Transverse colon (tissue), 4 donors: ENCODE data around the gene CCDC63. TPM values are rescaled to one million over a fixed set of nuclear protein-coding genes. Genes with fewer than 3 reads are reported as not detected.
A peak's percentile ranks its signal among the peaks of the same experiment; 100 is the strongest.

ENCODE experiments used
- DNase-seq: peaks from one replicate; pipeline ENCODE4 v3.0.0-alpha.2; 2019
- H3K27ac ChIP-seq, 4 donors: fragments of 200-600 bp; sonication (generic); 2 replicates each; pipeline ENCODE4 v1.5.1; 2016 to 2018; ENCODE audit warnings: inconsistent platforms in 4 of 4
- H3K27me3 ChIP-seq: fragments of 200-600 bp; sonication (generic); 2 replicates; pipeline ENCODE4 v1.5.1; 2017; ENCODE audit warnings: inconsistent platforms
- H3K36me3 ChIP-seq, 4 donors: fragments of 200-600 bp; sonication (generic); 2 replicates each; pipeline ENCODE4 v1.5.1; 2017 to 2019; ENCODE audit warnings: inconsistent platforms in 4 of 4
- H3K4me1 ChIP-seq, 4 donors: fragments of 200-600 bp; sonication (generic); 2 replicates each; pipeline ENCODE4 v1.5.1; 2017 to 2020; ENCODE audit warnings: inconsistent platforms in 4 of 4
- H3K4me3 ChIP-seq, 4 donors: fragments of 200-600 bp; sonication (generic); 1 replicate in 1 of 4; 2 replicates in 3 of 4; pipeline versions ENCODE4 v1.5.1 to v1.6.1; 2017 to 2019; ENCODE audit warnings: inconsistent platforms in 4 of 4
- H3K9me3 ChIP-seq, 2 donors: fragments of 200-600 bp; sonication (generic); 2 replicates each; pipeline ENCODE4 v1.5.1; 2017 to 2019; ENCODE audit warnings: inconsistent platforms in 2 of 2
- EP300 ChIP-seq: sonication (generic); formaldehyde crosslinking; IDR thresholded peaks from one replicate; pipeline ENCODE4 v1.6.1; 2017; ENCODE audit warnings: antibody characterized with exemption, low read depth
- POLR2A ChIP-seq: fragments of 450-650 bp; IDR thresholded peaks from one replicate; pipeline ENCODE4 v1.6.1; 2016; ENCODE audit warnings: antibody characterized with exemption, mild to moderate bottlenecking, moderate library complexity
- POLR2AphosphoS5 ChIP-seq, 3 donors: sonication (generic); formaldehyde crosslinking; IDR thresholded peaks; one replicate each; pipeline ENCODE4 v1.6.1; 2016; ENCODE audit warnings: antibody characterized with exemption in 3 of 3
- WGBS, 2 donors: methylation state at CpG; one replicate each; pipeline ENCODE4 v1.1.5; 2018; ENCODE audit warnings: low coverage in 1 of 2; 5-methylcytosine and 5-hydroxymethylcytosine counted together
- in situ Hi-C, 4 donors: fragments of 200-750 bp; cut with MboI; loops; one replicate each; pipeline versions ENCODE4 v1.15.0 to v1.15.1; 2017; ENCODE audit warnings: low sequenced_read_pairs in 3 of 4, low pct_ligation_motif_present in 1 of 4, low pct_unique_long_range_greater_than_20kb in 1 of 4
- intact Hi-C: fragments of 100-400 bp; cut with DNase I; formaldehyde crosslinking; loops from one replicate; pipeline ENCODE4 v1.15.1; 2023; ENCODE audit warnings: low total_unique reads
- total RNA-seq, 4 donors: library from RNA; depleted of rRNA; stranded (reverse); fragments of >200 nt; gene quantifications; one replicate each; pipeline ENCODE4 v1.1.0, GENCODE V29; 2016
- TF ChIP-seq, protein P1 (sequence below), 5 experiments: fragments of 200-600 bp in 3 of 5; fragments of 450-650 bp in 2 of 5; sonication (generic) in 3 of 5; IDR thresholded peaks; 1 replicate in 2 of 5; 2 replicates in 3 of 5; pipeline ENCODE4 v1.5.1; 2016 to 2017; ENCODE audit warnings: antibody characterized with exemption in 5 of 5, inconsistent platforms in 3 of 5, mild to moderate bottlenecking in 2 of 5, moderate library complexity in 1 of 5

Gene CCDC63
- total RNA-seq, 4 donors from 2014 or later: not detected

DNA sequence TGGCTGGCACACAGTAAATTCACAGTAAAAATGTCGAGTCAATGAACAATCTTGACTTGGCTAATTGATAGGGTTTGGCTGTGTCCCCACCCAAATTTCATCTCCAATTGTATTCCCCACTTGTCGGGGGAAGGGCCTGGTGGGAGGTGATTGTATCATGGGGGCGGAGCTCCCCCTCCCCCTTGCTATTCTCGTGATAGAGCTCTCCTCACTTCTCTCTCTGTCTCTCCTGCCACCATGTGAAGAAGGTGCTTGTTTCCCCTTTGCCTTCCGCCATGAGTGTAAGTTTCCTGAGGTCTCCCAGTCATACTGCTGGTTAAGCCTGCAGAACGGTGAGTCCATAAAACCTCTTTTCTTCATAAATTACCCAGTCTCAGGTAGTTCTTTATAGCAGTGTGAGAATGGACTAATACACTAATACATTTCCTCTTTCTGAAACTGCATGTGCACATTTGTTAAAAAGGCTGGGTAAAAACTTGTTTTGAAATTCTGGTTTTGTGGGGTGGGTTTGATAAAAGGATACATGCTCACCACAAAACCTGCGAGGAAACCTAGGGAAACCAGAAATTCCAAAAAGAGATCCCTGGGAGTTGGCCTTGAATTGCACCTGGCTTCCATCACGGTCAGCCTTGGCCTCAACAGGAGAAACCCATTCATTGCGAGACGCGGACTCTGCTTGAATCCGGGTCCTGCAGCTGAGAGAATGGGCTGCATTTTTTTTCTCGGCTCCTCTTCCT, 89.7 kb downstream of the CCDC63 start:
- WGBS, 2 donors: 13 to 41% methylated on average over 5 to 13 of the region's 13 CpGs
- TF ChIP-seq POLR2AphosphoS5 (IDR thresholded peaks at IDR 0.05): no peak
- no peak for TF ChIP-seq POLR2A
- no peak for TF ChIP-seq EP300
- TF ChIP-seq, protein P1, sequence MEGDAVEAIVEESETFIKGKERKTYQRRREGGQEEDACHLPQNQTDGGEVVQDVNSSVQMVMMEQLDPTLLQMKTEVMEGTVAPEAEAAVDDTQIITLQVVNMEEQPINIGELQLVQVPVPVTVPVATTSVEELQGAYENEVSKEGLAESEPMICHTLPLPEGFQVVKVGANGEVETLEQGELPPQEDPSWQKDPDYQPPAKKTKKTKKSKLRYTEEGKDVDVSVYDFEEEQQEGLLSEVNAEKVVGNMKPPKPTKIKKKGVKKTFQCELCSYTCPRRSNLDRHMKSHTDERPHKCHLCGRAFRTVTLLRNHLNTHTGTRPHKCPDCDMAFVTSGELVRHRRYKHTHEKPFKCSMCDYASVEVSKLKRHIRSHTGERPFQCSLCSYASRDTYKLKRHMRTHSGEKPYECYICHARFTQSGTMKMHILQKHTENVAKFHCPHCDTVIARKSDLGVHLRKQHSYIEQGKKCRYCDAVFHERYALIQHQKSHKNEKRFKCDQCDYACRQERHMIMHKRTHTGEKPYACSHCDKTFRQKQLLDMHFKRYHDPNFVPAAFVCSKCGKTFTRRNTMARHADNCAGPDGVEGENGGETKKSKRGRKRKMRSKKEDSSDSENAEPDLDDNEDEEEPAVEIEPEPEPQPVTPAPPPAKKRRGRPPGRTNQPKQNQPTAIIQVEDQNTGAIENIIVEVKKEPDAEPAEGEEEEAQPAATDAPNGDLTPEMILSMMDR (IDR thresholded peaks at IDR 0.05): no peak
- Histone ChIP-seq H3K27me3 (peaks cover 24% of the 10 kb centered on the region), H3K36me3 (no peaks in the 10 kb centered on the region), H3K4me3 (no peak overlapping the region), H3K4me1 (peaks cover 0 to 6% (median 0%) of the 10 kb centered on the region in 4 donors), H3K27ac (no peak overlapping the region), H3K9me3 (no peaks in the 10 kb centered on the region)
- intact Hi-C loops: loop anchor here (5.0 kb wide), 1 partner anchor 376 kb away; no protein-coding TSS in a partner anchor
- DNase-seq: no peak
- in situ Hi-C loops: loop anchor here in 2 of 4 donors (10.0 to 25.0 kb wide), 2 partner anchors 368 to 376 kb away; no protein-coding TSS in a partner anchor

DNA sequence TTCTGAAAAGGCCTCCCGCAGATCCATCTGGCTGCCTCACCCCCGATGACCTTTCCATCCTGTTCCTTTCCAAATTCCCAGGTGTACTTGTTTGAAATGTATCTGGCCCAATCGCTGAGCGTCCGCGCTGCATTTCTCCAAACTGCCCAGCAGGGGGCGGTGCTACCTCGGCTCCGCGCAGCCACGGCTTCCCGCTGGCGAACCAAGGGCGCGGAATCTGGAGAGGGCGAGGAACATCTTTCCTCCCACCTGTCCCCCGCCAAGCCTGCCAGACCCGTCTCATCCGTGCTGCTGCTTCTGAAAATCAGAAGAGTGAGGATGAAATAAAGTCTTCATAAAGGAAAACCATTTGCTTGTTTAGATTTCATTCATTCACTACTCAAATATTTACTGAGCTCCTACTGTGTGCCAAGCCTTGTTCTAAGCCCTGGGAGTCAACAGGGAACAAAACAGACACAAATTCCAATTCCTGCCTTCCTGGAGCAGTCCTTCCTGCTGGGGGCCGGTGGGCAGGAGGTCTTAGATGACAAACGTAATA, 90.4 kb downstream of the CCDC63 start:
- TF ChIP-seq POLR2A (no peak), POLR2AphosphoS5 (IDR thresholded peaks at IDR 0.05) (no peak), EP300 (no peak)
- TF ChIP-seq, protein P1 (IDR thresholded peaks at IDR 0.05): peak; percentile 72 to 96 (median 86)
- H3K9me3 ChIP-seq: no peaks in the 10 kb centered on the region
- no peak overlapping the region for H3K4me3 ChIP-seq
- whole genome bisulfite sequencing, 2 donors: 3 to 5% methylated on average over 7 to 21 of the region's 21 CpGs
- DNase-seq: peak; percentile 50
- H3K4me1 ChIP-seq: peaks cover 0 to 6% (median 0%) of the 10 kb centered on the region in 4 donors
- peaks cover 24% of the 10 kb centered on the region for H3K27me3 ChIP-seq
- intact Hi-C loops: loop anchor here (5.0 kb wide), 1 partner anchor 375 kb away; no protein-coding TSS in a partner anchor
- no peak overlapping the region for H3K27ac ChIP-seq
- no peaks in the 10 kb centered on the region for H3K36me3 ChIP-seq
- in situ Hi-C loops: loop anchor here in 2 of 4 donors (10.0 to 25.0 kb wide), 2 partner anchors 368 to 375 kb away; no protein-coding TSS in a partner anchor

DNA sequence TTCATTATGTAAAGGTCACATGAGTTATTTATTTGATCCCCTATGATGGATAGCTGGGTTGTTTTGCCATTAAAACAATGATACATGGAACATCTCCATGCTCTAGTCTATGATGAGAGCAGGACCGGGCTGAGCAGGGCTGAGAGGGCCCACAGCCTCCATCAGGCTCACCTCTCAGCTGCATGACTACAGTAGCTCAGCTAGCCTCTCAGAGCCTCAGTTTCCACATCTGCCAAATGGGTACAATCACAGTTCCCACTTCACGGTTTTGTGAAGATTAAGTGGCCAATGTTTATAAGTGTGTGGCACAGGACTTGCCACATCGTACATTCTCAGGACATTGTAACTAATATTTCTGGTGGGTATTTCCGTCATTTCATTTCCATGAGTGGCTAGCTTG, 93.5 kb downstream of the CCDC63 start:
- intact Hi-C loops: loop anchor here (10.0 kb wide), 1 partner anchor 1785 kb away; no protein-coding TSS in a partner anchor
- no peak overlapping the region for H3K27ac ChIP-seq
- no peak for DNase-seq
- in situ Hi-C loops: loop anchor here in 2 of 4 donors (10.0 to 25.0 kb wide), 2 partner anchors 365 to 372 kb away; no protein-coding TSS in a partner anchor
- WGBS, 2 donors: 76% methylated on average over 4 of the region's 4 CpGs; no CpG with 5 or more reads in 1 of the 2 donors
- peaks cover 0 to 6% (median 0%) of the 10 kb centered on the region in 4 donors for H3K4me1 ChIP-seq
- H3K4me3 ChIP-seq: no peak overlapping the region
- H3K36me3 ChIP-seq: no peaks in the 10 kb centered on the region
- TF ChIP-seq, protein P1 (IDR thresholded peaks at IDR 0.05): no peak
- no peak for TF ChIP-seq POLR2A
- TF ChIP-seq EP300: no peak
- TF ChIP-seq POLR2AphosphoS5 (IDR thresholded peaks at IDR 0.05): no peak
- H3K9me3 ChIP-seq: peaks cover 0 to under 1% of the 10 kb centered on the region in 2 donors
- peaks cover 24% of the 10 kb centered on the region for H3K27me3 ChIP-seq

DNA sequence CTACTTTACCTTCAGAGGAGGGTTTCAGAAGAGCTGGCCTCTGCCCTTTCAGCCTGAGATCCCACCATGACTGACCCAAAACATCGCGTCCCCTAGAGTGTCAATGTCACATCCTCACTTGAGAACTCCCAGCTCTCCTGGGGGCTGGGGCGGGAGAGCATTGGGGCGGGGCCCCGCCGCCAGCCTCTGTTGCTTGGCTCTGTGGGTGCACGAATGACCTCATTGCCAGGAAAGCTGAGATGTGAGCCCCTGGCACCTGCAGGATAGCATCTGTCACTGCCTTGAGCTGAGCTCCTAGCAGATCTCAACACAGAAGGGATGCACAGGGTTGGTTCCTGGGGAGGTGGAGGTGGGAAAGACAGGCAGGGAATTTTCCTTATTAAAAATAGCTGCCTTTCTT, 94.1 kb downstream of the CCDC63 start:
- no peak overlapping the region for H3K4me3 ChIP-seq
- TF ChIP-seq, protein P1 (IDR thresholded peaks at IDR 0.05): no peak
- TF ChIP-seq EP300 (no peak), POLR2A (no peak), POLR2AphosphoS5 (IDR thresholded peaks at IDR 0.05) (no peak)
- intact Hi-C loops: loop anchor here (10.0 kb wide), 1 partner anchor 1784 kb away; no protein-coding TSS in a partner anchor
- 79% methylated on average over 7 of the region's 7 CpGs; no CpG with 5 or more reads in 1 of the 2 donors for whole genome bisulfite sequencing, 2 donors
- no peak overlapping the region for H3K27ac ChIP-seq
- peaks cover 0 to 6% (median 0%) of the 10 kb centered on the region in 4 donors for H3K4me1 ChIP-seq
- no peaks in the 10 kb centered on the region for H3K36me3 ChIP-seq
- in situ Hi-C loops: loop anchor here in 2 of 4 donors (10.0 to 25.0 kb wide), 2 partner anchors 364 to 371 kb away; no protein-coding TSS in a partner anchor
- H3K9me3 ChIP-seq: peaks cover 4 to 6% of the 10 kb centered on the region in 2 donors
- peaks cover 20% of the 10 kb centered on the region for H3K27me3 ChIP-seq
- DNase-seq: no peak
